Trophoblast cell (in vitro differentiated cells and primary cell): ENCODE data around the gene PRELP.

Source experiments
- DNase-seq, 2 donors: peaks; one replicate each; pipeline ENCODE4 v3.0.0-alpha.2; 2016
- H2AFZ ChIP-seq: 2 replicates; pipeline ENCODE4 v1.6.1; 2013; ENCODE audit warnings: low read length, moderate library complexity, mild to moderate bottlenecking; ENCODE audit not compliant: insufficient read depth, poor library complexity
- H2AK5ac ChIP-seq: 2 replicates; pipeline ENCODE4 v1.6.1; 2013; ENCODE audit warnings: mild to moderate bottlenecking, low read length
- H2BK120ac ChIP-seq: 2 replicates; pipeline ENCODE4 v1.6.1; 2013; ENCODE audit warnings: low read length, mild to moderate bottlenecking, moderate library complexity; ENCODE audit not compliant: insufficient read depth, poor library complexity
- H2BK12ac ChIP-seq: 2 replicates; pipeline ENCODE4 v1.6.1; 2013; ENCODE audit warnings: mild to moderate bottlenecking, low read length, moderate library complexity
- H2BK5ac ChIP-seq: 2 replicates; pipeline ENCODE4 v1.6.1; 2013; ENCODE audit warnings: low read length, low read depth, moderate library complexity, mild to moderate bottlenecking; ENCODE audit not compliant: poor library complexity
- H3K14ac ChIP-seq: 2 replicates; pipeline ENCODE4 v1.6.1; 2013; ENCODE audit warnings: mild to moderate bottlenecking, low read length
- H3K18ac ChIP-seq: 2 replicates; pipeline ENCODE4 v1.6.1; 2013; ENCODE audit warnings: mild to moderate bottlenecking, low read length
- H3K23ac ChIP-seq: 2 replicates; pipeline ENCODE4 v1.6.1; 2013; ENCODE audit warnings: low read length
- H3K27ac ChIP-seq: 2 replicates; pipeline ENCODE4 v1.5.1; 2013; ENCODE audit warnings: low read depth, mild to moderate bottlenecking, inconsistent platforms, low read length, moderate library complexity
- H3K27me3 ChIP-seq: 2 replicates; pipeline ENCODE4 v1.6.1; 2013; ENCODE audit warnings: inconsistent platforms, mild to moderate bottlenecking, low read length, moderate library complexity; ENCODE audit not compliant: insufficient read depth
- H3K36me3 ChIP-seq, 2 experiments: 1 replicate in 1 of 2; 2 replicates in 1 of 2; pipeline ENCODE4 v1.6.1; 2013; ENCODE audit warnings: low read length in 2 of 2, mild to moderate bottlenecking in 2 of 2, moderate library complexity in 1 of 2; ENCODE audit not compliant: insufficient read depth in 2 of 2, control insufficient read depth in 1 of 2
- H3K4ac ChIP-seq: 2 replicates; pipeline ENCODE4 v1.6.1; 2013; ENCODE audit warnings: low read depth, mild to moderate bottlenecking, low read length, moderate library complexity
- H3K4me1 ChIP-seq, 2 experiments: 1 replicate in 1 of 2; 2 replicates in 1 of 2; pipeline ENCODE4 v1.6.1; 2013; ENCODE audit warnings: low read length in 2 of 2, mild to moderate bottlenecking in 2 of 2, moderate library complexity in 1 of 2; ENCODE audit not compliant: insufficient read depth in 2 of 2, control insufficient read depth in 1 of 2
- H3K4me2 ChIP-seq: 2 replicates; pipeline ENCODE4 v1.6.1; 2013; ENCODE audit warnings: inconsistent platforms, mild to moderate bottlenecking, low read length, moderate library complexity
- H3K4me3 ChIP-seq: 2 replicates; pipeline ENCODE4 v1.5.1; 2013; ENCODE audit warnings: mild to moderate bottlenecking, low read depth, low read length, inconsistent platforms
- H3K79me1 ChIP-seq: one replicate; pipeline ENCODE4 v1.6.1; 2013; ENCODE audit warnings: low read length
- H3K79me2 ChIP-seq: 2 replicates; pipeline ENCODE4 v1.6.1; 2013; ENCODE audit warnings: low read length, mild to moderate bottlenecking; ENCODE audit not compliant: control insufficient read depth, insufficient read depth, poor library complexity
- H3K9ac ChIP-seq: 2 replicates; pipeline ENCODE4 v1.6.1; 2013; ENCODE audit warnings: mild to moderate bottlenecking, low read length
- H3K9me3 ChIP-seq: 2 replicates; pipeline ENCODE4 v1.6.1; 2013; ENCODE audit warnings: low read depth, mild to moderate bottlenecking, control low read depth, inconsistent platforms, low read length; ENCODE audit not compliant: insufficient read depth
- H4K12ac ChIP-seq: 2 replicates; pipeline ENCODE4 v1.6.1; 2013; ENCODE audit warnings: low read depth, mild to moderate bottlenecking, low read length, moderate library complexity
- H4K8ac ChIP-seq: 2 replicates; pipeline ENCODE4 v1.6.1; 2013; ENCODE audit warnings: low read depth, mild to moderate bottlenecking, low read length, moderate library complexity
- H4K91ac ChIP-seq: one replicate; pipeline ENCODE4 v1.6.1; 2013; ENCODE audit warnings: low read depth, mild to moderate bottlenecking, low read length, moderate library complexity
- WGBS: extraction: QIAGEN DNeasy Blood & Tissue Kit; methylation state at CpG from one replicate; pipeline ENCODE4 v1.1.7; 2013; ENCODE audit warnings: missing lambda C conversion rate; ENCODE audit not compliant: insufficient read length, insufficient coverage; ENCODE audit errors: extremely low coverage; 5-methylcytosine and 5-hydroxymethylcytosine counted together

The PRELP gene

DNA sequence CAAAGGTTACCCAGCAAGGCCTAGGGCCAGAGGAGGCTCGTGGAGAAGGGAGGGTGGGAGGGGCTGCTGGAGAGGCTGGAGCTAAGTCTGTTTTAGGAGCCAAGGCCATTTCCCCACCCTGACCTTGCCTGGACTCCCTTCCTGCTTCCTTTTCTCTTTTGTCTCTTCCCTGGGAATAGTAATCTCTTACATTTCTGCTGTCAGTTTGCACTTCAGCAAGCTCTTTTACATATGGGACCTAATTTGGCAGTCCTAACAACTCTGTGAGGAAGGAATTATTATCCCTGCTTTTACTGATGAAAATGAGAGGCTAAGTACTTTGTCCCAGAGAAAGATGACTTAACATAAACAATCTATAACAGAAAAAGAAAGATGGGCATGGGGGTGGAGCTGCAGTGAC is 32.2 kb downstream of the PRELP start:
- H2BK5ac ChIP-seq = peak overlapping the region; percentile 66
- H3K4me2 ChIP-seq = no peak overlapping the region
- no CpG with 5 or more reads among the region's 1 CpG for WGBS
- no peak overlapping the region for H2AK5ac ChIP-seq
- H4K8ac ChIP-seq = no peak overlapping the region
- H3K9ac ChIP-seq = no peak overlapping the region
- no peak overlapping the region for H3K4me3 ChIP-seq
- peak overlapping the region; percentile 75 for H3K27ac ChIP-seq
- peaks cover 43 to 55% of the 10 kb centered on the region in 2 experiments for H3K4me1 ChIP-seq
- H2BK120ac ChIP-seq = peak overlapping the region; percentile 89
- no peak overlapping the region for H3K4ac ChIP-seq
- no peaks in the 10 kb centered on the region for H3K9me3 ChIP-seq
- DNase-seq = no peak
- H3K14ac ChIP-seq = peak overlapping the region; percentile 35
- H4K12ac ChIP-seq = no peak overlapping the region
- no peaks in the 10 kb centered on the region for H3K36me3 ChIP-seq
- no peak overlapping the region for H2AFZ ChIP-seq
- peaks cover 8% of the 10 kb centered on the region for H3K79me2 ChIP-seq
- H4K91ac ChIP-seq = peak overlapping the region; percentile 95
- peak overlapping the region; percentile 22 for H2BK12ac ChIP-seq
- H3K27me3 ChIP-seq = no peaks in the 10 kb centered on the region
- no peak overlapping the region for H3K18ac ChIP-seq
- peaks cover 54% of the 10 kb centered on the region for H3K79me1 ChIP-seq
- H3K23ac ChIP-seq = no peak overlapping the region

DNA sequence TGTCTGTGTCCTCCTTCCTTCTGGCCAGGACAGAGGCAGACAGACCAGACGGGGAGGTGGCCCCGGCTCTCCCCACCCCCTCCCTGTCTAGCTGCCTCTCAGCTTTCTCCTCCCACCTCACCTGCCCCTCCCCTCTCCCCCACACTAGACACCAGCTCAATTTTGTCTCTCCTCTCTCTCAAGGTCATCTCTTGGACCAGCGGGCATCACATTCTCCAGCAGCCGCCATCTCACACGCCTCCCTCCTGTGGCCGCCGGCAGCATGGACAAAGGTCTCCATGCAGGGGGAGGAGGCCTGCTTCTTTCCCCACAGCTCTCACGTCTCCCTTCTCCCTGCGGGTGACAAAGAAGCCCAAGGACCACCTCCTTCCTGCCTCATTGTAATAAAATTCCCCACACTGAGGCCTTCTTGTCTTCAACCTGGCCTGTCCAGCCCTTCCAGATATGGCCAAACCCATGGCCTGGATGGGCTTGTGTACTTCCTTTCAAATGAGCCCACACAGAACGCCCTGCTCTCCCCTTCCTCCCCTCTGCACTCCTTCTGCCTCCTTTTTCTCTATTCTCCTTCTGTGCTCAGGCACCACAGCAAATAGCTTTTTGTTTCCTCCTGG is 33.0 kb downstream of the PRELP start:
- Histone ChIP-seq H3K18ac (peak overlapping the region; percentile 82), H3K4me1 (peaks cover 49 to 62% of the 10 kb centered on the region in 2 experiments)

DNA sequence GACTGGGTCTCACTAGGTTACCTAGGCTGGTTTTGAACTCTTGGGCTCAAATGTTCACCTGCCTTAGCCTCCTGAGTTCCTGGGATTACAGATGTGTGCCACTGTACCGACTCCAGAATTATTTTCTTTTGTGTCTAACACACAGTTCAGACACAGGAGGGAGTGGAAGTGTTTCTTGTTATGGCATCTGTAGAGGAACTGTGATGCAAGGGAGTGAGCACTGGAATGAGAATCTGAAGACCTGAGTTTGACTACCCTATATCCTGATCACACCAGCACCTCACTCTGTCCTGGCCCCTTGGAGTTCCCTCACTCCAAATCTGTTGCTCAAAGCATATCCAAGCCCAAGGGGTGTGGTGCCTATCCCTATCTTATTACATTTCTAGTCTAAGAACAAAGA is 33.5 kb downstream of the PRELP start:
- no peaks in the 10 kb centered on the region for H3K27me3 ChIP-seq
- H2BK12ac ChIP-seq = peak overlapping the region; percentile 22
- H3K4ac ChIP-seq = peak overlapping the region; percentile 32
- peak overlapping the region; percentile 43 for H4K8ac ChIP-seq
- H3K9me3 ChIP-seq = no peaks in the 10 kb centered on the region
- H3K79me2 ChIP-seq = peaks cover 13% of the 10 kb centered on the region
- no peaks in the 10 kb centered on the region for H3K36me3 ChIP-seq
- H3K9ac ChIP-seq = no peak overlapping the region
- peak overlapping the region; percentile 42 for H3K18ac ChIP-seq
- WGBS = no CpG with 5 or more reads among the region's 1 CpG
- peak overlapping the region; percentile 53 for H2BK5ac ChIP-seq
- no peak overlapping the region for H3K4me2 ChIP-seq
- peaks cover 65% of the 10 kb centered on the region for H3K79me1 ChIP-seq
- no peak overlapping the region for H3K23ac ChIP-seq
- peak overlapping the region; percentile 89 for H2BK120ac ChIP-seq
- no peak overlapping the region for H4K12ac ChIP-seq
- DNase-seq = peak in 1 of 2 donors; percentile 8
- no peak overlapping the region for H2AFZ ChIP-seq
- peaks cover 53 to 66% of the 10 kb centered on the region in 2 experiments for H3K4me1 ChIP-seq
- peak overlapping the region; percentile 81 for H3K27ac ChIP-seq
- H4K91ac ChIP-seq = peak overlapping the region; percentile 95
- H2AK5ac ChIP-seq = no peak overlapping the region
- no peak overlapping the region for H3K4me3 ChIP-seq
- H3K14ac ChIP-seq = peak overlapping the region; percentile 69

More for the DNA sequence above, 33.0 kb downstream of the PRELP start:
- peak overlapping the region; percentile 89 for H2BK120ac ChIP-seq
- peak overlapping the region; percentile 65 for H2AK5ac ChIP-seq
- peak overlapping the region; percentile 95 for H4K91ac ChIP-seq
- no peaks in the 10 kb centered on the region for H3K9me3 ChIP-seq
- H3K9ac ChIP-seq = no peak overlapping the region
- peaks cover 59% of the 10 kb centered on the region for H3K79me1 ChIP-seq
- peaks cover 9% of the 10 kb centered on the region for H3K79me2 ChIP-seq
- peak overlapping the region; percentile 19 for H4K12ac ChIP-seq
- H3K4ac ChIP-seq = peak overlapping the region; percentile 16
- H2AFZ ChIP-seq = peak overlapping the region; percentile 46
- peak; percentile 29 to 41 for DNase-seq
- H3K4me2 ChIP-seq = no peak overlapping the region
- peak overlapping the region; percentile 53 for H2BK5ac ChIP-seq
- H3K27me3 ChIP-seq = no peaks in the 10 kb centered on the region
- no peak overlapping the region for H3K23ac ChIP-seq
- H2BK12ac ChIP-seq = peak overlapping the region; percentile 22
- H3K36me3 ChIP-seq = no peaks in the 10 kb centered on the region
- peak overlapping the region; percentile 81 for H3K27ac ChIP-seq
- peak overlapping the region; percentile 43 for H4K8ac ChIP-seq
- no CpG with 5 or more reads among the region's 10 CpGs for WGBS
- no peak overlapping the region for H3K4me3 ChIP-seq
- peak overlapping the region; percentile 69 for H3K14ac ChIP-seq

DNA sequence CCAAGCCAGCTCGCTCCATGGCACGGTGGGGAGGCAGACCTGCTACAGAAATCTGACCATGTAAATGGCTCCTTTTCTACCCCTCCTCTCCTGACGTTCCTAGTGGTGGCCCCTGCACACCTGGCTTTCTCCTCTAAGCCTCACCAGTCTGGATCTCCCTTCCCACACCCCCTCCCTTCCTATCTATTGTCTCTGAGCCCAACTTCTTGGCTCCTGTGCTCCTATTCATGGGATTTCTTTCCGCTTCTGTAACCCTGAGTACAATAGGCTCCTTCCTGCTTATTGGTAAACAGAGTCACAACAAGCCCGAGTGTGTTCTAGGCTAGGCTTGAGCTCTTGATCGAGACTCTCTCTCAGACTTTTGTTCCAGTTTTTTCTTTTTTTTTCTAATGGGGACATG is 35.9 kb downstream of the PRELP start:
- H3K79me1 ChIP-seq = peaks cover 73% of the 10 kb centered on the region
- peak overlapping the region; percentile 91 for H2BK120ac ChIP-seq
- DNase-seq = no peak
- H4K91ac ChIP-seq = peak overlapping the region; percentile 94
- H3K79me2 ChIP-seq = peaks cover 13% of the 10 kb centered on the region
- H4K8ac ChIP-seq = peak overlapping the region; percentile 13
- H3K36me3 ChIP-seq = no peaks in the 10 kb centered on the region
- H2AK5ac ChIP-seq = peak overlapping the region; percentile 57
- peak overlapping the region; percentile 49 for H4K12ac ChIP-seq
- H3K4me3 ChIP-seq = no peak overlapping the region
- H3K23ac ChIP-seq = no peak overlapping the region
- no peak overlapping the region for H3K4me2 ChIP-seq
- WGBS = no CpG with 5 or more reads among the region's 6 CpGs
- H3K27me3 ChIP-seq = no peaks in the 10 kb centered on the region
- peak overlapping the region; percentile 78 for H3K4ac ChIP-seq
- peaks cover 68 to 74% of the 10 kb centered on the region in 2 experiments for H3K4me1 ChIP-seq
- peak overlapping the region; percentile 68 for H2BK12ac ChIP-seq
- H3K27ac ChIP-seq = peak overlapping the region; percentile 94
- peak overlapping the region; percentile 78 for H2BK5ac ChIP-seq
- H2AFZ ChIP-seq = peak overlapping the region; percentile 2
- H3K14ac ChIP-seq = peak overlapping the region; percentile 45
- no peak overlapping the region for H3K9ac ChIP-seq
- peak overlapping the region; percentile 85 for H3K18ac ChIP-seq
- no peaks in the 10 kb centered on the region for H3K9me3 ChIP-seq
